22Rv1 (cell line): ENCODE data around the gene ENTPD2.

Source experiments
- H3K27ac ChIP-seq: fragments of 450-650 bp; 2 replicates; pipeline ENCODE4 v1.5.1; 2017
- ZFX ChIP-seq: fragments of 450-650 bp; IDR thresholded peaks from 2 replicates; pipeline ENCODE4 v1.6.1; 2017; ENCODE audit warnings: antibody characterized with exemption, borderline replicate concordance
- TF ChIP-seq, protein P1 (sequence below): fragments of 450-650 bp; IDR thresholded peaks from 2 replicates; pipeline ENCODE4 v1.5.1; 2017; ENCODE audit warnings: mild to moderate bottlenecking

The ENTPD2 gene

DNA sequence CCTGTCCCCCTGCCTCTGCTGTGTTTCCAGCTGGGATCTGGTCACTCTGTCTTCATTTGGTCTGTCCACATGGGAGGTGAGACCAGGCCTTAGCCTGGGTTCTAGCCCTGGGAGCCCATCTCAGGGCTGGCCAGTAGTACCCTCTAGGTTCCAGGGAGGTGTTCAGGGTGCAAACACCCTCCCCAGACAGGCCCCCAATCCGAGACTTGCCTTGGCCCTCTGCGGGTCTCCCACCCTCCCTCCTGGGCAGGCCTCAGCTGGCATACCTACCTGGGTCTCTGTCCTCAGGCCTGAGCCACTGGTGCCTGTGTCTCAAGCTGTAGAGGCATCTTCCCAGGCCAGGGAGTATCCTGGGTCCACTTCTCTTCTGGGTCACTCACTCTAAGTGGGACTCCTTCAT lies 17.4 kb upstream of the ENTPD2 start:
- peak overlapping the region; percentile 86 for H3K27ac ChIP-seq
- TF ChIP-seq, protein P1, sequence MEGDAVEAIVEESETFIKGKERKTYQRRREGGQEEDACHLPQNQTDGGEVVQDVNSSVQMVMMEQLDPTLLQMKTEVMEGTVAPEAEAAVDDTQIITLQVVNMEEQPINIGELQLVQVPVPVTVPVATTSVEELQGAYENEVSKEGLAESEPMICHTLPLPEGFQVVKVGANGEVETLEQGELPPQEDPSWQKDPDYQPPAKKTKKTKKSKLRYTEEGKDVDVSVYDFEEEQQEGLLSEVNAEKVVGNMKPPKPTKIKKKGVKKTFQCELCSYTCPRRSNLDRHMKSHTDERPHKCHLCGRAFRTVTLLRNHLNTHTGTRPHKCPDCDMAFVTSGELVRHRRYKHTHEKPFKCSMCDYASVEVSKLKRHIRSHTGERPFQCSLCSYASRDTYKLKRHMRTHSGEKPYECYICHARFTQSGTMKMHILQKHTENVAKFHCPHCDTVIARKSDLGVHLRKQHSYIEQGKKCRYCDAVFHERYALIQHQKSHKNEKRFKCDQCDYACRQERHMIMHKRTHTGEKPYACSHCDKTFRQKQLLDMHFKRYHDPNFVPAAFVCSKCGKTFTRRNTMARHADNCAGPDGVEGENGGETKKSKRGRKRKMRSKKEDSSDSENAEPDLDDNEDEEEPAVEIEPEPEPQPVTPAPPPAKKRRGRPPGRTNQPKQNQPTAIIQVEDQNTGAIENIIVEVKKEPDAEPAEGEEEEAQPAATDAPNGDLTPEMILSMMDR: no peak
- TF ChIP-seq ZFX: no peak

DNA sequence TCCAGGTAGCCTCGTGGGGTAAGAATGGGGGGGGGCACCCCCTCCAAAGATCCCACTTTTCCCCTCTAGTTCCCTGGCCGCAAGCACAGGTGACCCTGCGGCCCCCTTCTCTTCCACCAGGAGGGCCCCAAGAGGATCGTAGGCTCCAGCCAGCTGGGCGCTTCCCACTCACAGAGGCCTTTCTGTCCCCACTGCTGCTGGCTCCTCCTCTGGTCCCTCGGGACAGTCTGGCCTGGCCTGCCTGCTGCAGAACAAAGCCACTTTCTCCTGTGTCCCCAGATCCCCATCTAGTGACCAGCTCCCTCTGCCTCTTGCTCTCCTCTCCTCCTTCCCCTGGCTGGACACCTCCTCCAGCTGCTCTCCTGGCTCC lies 17.0 kb upstream of the ENTPD2 start:
- TF ChIP-seq ZFX: no peak
- TF ChIP-seq, protein P1: no peak
- H3K27ac ChIP-seq: peak overlapping the region; percentile 86

DNA sequence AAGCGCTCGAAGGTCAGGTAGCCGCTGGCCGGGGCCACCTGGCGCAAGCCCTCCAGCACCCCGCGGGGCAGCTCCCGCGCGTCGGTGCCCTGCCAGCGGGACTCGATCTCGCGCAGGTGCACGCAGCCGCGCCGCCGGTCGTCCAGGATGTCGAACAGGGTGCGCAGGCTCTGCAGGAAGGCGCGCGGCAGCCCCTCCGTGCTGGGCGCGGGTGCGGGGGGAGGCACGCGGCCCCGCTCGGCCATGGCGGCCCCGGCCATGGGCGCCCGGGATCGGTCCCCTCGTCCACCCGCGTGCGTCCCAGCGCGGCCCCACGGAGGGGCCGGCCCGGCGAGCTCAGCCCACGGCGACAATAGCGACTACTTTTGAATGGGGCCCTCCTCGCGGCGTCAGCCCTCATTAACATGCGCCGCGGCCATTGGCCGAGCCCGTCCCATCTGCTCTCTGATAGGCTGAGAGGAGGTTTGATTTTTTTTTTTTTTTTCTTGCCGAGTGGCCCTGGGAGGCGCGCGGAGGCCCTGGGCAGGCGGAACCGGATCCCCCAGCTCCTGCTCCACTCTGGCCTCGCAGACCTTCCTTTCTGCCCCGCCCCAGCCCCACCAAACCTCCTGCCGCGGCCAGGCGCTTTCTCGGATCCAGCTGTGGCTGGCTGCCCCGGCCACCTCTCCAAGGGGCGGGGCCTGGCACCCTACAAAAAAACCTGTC lies 16.5 kb upstream of the ENTPD2 start, which contains the start of gene SAPCD2:
TSS of gene SAPCD2 (minus strand) at position 357 of the 705 bp plus-strand sequence. CDS start at position 260, 97 bp downstream.
- no peak for TF ChIP-seq ZFX
- TF ChIP-seq, protein P1: no peak
- peak within 1 kb of the TSS; percentile 86 for H3K27ac ChIP-seq

DNA sequence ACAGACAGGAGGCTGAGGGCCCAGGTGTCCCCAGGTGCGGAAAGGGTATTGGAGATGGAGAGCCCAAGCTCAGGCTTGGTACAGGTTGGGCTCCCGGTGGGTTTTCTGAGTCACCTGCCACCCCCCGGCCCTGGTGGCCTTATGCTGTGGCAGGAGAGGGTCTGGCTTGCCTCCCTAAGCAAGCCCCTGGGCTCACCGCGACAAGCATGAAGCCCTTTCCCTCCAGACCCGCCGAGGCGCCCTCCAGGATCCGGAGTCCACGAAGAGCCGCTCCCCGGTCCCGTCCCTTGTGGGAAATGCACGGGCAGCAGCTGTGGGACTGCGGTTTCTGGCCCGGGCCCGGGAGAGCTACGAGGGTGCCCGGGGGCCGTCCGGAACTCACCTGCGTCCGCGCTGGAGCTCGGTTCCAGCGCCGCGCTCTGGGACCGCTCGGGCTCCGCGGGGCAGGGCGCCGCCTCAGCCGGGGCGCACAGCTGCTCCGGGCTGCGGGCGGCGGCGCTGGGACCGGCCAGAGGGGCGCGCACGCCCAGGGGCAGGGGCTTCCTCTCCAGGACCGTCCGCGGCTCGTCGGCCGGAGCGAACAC lies 15.7 kb upstream of the ENTPD2 start:
- H3K27ac ChIP-seq: peak overlapping the region; percentile 86
- TF ChIP-seq ZFX: no peak
- TF ChIP-seq, protein P1: peak; percentile 19; the same call in 1 of the 2 replicates

DNA sequence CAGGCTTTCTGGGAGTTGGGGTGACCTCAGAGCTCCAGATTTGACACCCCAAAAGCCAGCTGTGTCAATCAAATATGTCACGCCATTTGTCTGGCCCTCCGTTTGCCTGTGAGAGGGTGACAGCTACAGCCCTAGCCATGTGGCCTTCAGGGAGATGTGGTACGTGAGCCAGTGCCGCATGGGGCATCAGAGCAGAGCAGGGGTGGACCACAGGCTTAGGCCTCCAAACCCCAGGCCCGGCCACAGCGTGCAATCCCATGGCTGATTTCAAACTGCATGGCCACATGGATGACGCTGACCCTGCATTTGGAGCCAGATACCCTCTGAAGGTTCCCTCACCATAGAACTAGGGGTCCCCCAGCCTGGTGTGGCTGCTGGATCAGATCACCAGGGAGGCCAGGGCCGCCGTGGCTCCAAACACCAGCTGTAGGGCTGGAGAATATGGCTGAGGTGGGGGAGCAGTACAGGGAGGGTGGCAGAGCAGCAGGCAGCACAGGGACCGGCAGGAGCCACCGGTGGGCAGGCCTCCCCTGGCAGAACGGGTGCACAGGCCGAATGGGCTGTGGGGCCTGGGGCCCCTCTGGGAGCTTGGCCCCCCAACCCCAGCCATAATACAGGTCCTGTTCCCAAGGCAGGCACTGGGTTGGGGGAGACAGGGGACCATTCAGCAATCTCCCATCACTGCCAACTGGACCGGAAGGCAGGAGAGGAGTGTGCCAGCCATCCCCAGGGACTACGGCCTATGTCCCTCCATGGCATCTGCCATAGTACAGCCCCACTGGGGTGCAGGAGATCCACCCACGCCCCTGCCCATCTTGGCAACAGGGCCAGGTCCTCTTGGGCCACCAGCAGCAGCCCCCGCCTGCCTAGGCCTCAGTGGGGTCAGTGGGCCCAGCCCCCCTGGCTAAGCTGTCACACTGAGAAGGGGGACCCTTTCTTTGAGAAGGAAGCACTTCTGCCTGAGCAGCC lies 15.0 kb upstream of the ENTPD2 start:
- H3K27ac ChIP-seq: peak overlapping the region; percentile 86
- TF ChIP-seq, protein P1: no peak
- no peak for TF ChIP-seq ZFX

DNA sequence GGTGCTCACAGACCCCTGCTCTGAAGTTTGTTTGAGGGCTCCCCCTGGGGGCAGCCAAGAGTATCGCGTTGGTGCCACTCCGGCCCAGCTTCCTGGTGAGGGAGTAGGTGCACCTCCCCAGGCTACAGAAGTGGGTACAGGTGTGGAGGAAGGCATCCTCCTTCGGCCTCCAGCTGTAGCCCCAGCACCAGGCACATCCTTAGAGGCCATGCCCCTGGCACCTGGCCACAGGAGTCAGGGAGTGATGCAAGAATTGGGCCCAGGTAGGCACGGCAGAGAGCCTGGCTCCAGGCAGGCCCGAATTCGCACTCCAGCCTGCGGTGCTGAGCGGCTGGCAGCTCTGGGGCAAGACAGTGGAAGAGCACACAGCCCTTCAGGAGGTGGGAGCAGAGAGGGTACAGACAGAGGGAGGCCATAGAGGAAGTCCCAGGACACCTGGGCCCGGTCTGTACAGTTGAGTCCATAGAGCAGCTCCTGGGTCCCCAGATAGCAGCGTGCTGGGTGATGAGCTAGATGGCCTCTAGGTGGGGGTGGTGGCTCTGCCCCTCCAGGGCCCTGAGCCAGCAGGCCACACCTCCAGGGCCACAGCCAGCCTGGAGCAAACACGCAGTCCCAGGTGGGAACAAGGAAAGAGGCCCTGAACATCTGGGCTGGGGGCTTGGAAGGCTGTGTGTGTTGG lies 14.1 kb upstream of the ENTPD2 start:
- no peak for TF ChIP-seq ZFX
- TF ChIP-seq, protein P1: peak; percentile 89
- H3K27ac ChIP-seq: peak overlapping the region; percentile 86
